Measurements from ENCODE around the gene ATRIP.
"Not testable (repeated sequence)": the region's sequence is repeated elsewhere in the genome, so short reads cannot be mapped to it uniquely, and the experiment has no call there.

ATRIP gene

DNA sequence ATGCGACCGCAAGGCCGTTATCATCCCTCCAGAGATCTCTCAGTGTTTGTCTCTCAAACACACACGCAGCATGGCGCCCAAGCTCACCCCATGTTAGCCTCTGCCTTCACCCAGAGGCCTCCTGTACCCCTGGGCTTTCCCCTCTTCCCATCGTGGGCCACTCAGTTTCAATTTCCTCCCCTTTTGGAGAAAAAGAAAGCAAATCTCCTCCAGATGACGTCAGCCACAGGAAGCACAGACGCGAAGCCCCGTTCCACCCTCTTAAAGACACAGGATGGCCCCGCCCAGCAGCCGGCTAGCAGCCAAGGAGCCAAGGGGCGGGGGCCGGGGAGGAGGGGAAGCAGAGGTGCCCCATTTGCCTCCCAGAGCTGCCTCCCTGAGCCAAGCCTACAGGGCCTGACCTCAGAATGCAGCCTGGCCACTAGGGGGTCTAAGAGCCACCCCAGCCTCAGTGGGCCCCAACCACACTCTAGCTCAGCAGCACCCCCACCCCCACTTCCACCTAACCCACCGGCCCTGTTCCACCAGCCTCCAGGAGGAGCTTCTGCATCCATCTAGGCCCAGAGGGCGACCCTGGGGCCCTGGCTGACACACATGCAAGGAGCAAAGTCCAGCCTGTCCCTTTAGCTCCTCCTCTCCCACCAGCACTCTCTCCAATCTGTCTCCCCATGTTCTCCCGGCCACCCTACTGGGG is 26.5 kb downstream of the ATRIP start:
- no peaks in the 10 kb centered on the region; the same call in 1 of the 2 replicates for H3K36me3 ChIP-seq
- TF ChIP-seq, protein P1, sequence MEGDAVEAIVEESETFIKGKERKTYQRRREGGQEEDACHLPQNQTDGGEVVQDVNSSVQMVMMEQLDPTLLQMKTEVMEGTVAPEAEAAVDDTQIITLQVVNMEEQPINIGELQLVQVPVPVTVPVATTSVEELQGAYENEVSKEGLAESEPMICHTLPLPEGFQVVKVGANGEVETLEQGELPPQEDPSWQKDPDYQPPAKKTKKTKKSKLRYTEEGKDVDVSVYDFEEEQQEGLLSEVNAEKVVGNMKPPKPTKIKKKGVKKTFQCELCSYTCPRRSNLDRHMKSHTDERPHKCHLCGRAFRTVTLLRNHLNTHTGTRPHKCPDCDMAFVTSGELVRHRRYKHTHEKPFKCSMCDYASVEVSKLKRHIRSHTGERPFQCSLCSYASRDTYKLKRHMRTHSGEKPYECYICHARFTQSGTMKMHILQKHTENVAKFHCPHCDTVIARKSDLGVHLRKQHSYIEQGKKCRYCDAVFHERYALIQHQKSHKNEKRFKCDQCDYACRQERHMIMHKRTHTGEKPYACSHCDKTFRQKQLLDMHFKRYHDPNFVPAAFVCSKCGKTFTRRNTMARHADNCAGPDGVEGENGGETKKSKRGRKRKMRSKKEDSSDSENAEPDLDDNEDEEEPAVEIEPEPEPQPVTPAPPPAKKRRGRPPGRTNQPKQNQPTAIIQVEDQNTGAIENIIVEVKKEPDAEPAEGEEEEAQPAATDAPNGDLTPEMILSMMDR (IDR thresholded peaks at IDR 0.05; ENCODE audit: low read depth, low read length), result peak; percentile 47
- H3K4me3 ChIP-seq (ENCODE audit: low read depth, low read length), result peak overlapping the region; percentile 68
- no peaks in the 10 kb centered on the region for H3K27me3 ChIP-seq
- no peaks in the 10 kb centered on the region; the same call in none of the 2 replicates for H3K4me1 ChIP-seq
- DNase-seq, result peak; percentile 76
- H3K9me3 ChIP-seq, result no peaks in the 10 kb centered on the region

DNA sequence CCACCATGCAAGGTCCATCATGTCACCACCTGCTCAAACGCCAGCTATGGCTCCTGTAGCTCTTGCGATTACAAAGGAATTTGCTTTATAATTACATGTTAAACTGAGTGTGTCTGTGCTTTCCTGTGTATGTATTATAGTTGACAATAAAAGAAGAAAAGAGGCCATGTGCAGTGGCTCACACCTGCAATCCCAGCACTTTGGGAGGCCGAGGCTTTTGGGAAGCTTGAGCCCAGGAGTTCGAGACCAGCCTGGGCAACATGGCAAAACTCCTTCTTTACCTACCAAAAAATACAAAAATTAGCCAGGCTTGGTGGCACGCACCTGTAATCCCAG is 27.0 kb downstream of the ATRIP start:
- peak overlapping the region; percentile 68 for H3K4me3 ChIP-seq (ENCODE audit: low read depth, low read length)
- DNase-seq, result no peak

DNA sequence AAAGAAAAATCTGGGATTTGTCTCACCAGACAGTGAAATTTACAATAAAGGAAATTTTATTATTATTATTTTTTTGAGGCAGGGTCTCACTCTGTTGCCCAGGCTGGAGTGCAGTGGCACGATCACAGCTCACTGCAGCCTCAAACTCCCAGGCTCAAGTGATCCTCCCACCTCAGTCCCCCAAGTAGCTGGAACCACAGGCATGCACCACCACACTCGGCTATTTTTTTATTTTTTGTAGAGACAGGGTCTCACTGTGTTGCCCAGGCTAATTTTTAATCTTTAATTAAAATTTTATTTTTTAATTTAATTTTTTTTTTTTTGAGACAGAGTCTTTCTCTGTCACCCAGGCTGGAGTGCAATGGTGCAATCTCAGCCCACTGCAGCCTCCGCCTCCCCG is 27.5 kb downstream of the ATRIP start:
- DNase-seq; H3K36me3 ChIP-seq; H3K27me3 ChIP-seq; H3K4me3 ChIP-seq (ENCODE audit: low read depth, low read length); H3K4me1 ChIP-seq; H3K9me3 ChIP-seq: not testable (repeated sequence)

More for the DNA sequence above, 27.0 kb downstream of the ATRIP start:
- H3K36me3 ChIP-seq, result no peaks in the 10 kb centered on the region
- H3K27me3 ChIP-seq, result no peaks in the 10 kb centered on the region
- H3K9me3 ChIP-seq, result no peaks in the 10 kb centered on the region
- TF ChIP-seq, protein P1 (IDR thresholded peaks at IDR 0.05; ENCODE audit: low read depth, low read length), result no peak
- H3K4me1 ChIP-seq, result no peaks in the 10 kb centered on the region; the same call in 1 of the 2 replicates

DNA sequence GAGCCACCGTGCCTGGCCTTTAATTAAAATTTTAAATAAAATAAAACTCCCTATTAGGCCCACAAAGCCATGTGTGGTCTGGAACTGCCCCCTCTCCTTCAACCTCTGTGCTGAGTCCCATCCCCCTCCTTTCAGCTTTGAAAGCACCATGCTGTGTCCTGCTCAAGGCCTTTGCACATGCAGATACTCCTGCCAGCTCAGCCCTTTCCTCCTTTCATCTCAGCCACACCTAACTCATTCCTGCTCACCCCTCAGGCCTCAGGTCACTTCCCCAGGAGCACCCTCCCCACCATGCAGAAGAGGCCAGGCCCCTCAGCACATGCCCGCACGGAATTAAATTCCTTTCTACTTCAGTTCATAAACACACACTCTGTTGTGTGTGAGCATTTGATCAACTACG is 28.1 kb downstream of the ATRIP start:
- DNase-seq, result no peak
- Histone ChIP-seq H3K27me3 (no peaks in the 10 kb centered on the region), H3K4me1 (no peaks in the 10 kb centered on the region; the same call in 1 of the 2 replicates), H3K9me3 (no peaks in the 10 kb centered on the region), H3K4me3 (ENCODE audit: low read depth, low read length) (no peak overlapping the region), H3K36me3 (no peaks in the 10 kb centered on the region)
- TF ChIP-seq, protein P1 (IDR thresholded peaks at IDR 0.05; ENCODE audit: low read depth, low read length), result no peak

DNA sequence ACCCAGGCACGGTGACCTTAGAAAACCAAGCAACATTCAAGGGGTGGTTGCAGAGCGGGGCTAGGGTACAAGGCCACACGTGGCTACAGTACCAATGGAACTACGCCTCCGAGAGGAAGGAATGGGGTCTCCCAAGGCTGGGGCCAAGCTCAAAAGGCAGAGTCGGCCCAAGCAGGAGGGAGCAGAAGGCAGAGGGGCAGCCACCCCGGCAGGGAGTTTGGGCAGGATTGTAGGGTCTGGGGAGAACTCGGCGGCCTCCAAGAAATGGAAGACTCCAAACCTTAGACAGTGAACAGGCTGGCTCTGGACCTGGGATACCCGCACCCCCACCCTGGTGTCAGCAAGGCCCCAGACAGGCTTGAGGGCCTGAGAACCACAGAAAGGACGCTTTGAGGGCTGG is 28.7 kb downstream of the ATRIP start:
- no peak overlapping the region for H3K4me3 ChIP-seq (ENCODE audit: low read depth, low read length)
- H3K4me1 ChIP-seq, result no peaks in the 10 kb centered on the region; the same call in 1 of the 2 replicates
- TF ChIP-seq, protein P1 (IDR thresholded peaks at IDR 0.05; ENCODE audit: low read depth, low read length), result no peak
- no peaks in the 10 kb centered on the region for H3K27me3 ChIP-seq
- no peaks in the 10 kb centered on the region for H3K36me3 ChIP-seq
- no peaks in the 10 kb centered on the region for H3K9me3 ChIP-seq
- DNase-seq, result no peak

DNA sequence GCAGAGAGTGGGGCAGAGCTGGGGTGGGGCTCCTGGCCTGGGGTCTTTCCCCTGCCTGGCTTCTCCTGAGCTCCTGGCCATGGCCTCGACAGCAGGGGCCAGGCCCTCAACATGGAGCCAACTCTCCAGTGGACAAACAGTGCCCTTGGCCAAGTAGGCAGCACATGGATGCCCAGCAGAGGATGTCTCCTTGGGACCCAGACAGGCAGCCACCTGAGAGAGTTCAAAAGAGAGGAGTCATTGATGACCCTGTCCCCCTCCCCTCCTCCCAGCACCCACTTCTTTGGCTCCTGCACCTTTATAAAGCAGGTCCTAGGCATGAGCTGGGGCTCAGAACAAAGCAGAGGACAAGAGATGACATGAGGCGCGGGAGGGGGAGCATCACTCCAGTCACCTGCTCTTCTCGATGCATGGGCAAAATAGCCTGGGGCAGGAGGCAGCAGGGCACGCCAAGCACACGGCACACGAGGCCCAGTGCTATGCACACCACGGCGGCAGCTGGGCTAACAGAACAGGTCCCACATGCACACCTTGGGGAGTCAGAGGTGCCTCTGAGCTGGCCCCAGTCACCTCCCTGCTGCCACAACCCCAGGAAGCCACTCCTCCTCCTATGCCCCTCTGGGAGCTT is 30.0 kb downstream of the ATRIP start:
- no peaks in the 10 kb centered on the region for H3K36me3 ChIP-seq
- H3K4me1 ChIP-seq, result no peaks in the 10 kb centered on the region; the same call in 1 of the 2 replicates
- TF ChIP-seq, protein P1 (IDR thresholded peaks at IDR 0.05; ENCODE audit: low read depth, low read length), result no peak
- no peak for DNase-seq
- H3K4me3 ChIP-seq (ENCODE audit: low read depth, low read length), result no peak overlapping the region
- H3K27me3 ChIP-seq, result no peaks in the 10 kb centered on the region
- H3K9me3 ChIP-seq, result no peaks in the 10 kb centered on the region

Measured in BE2C (cell line).